Thymus (tissue), 11 donors: ENCODE results near the gene KCNMA1. TPM values are rescaled to one million over a fixed set of nuclear protein-coding genes. Genes with fewer than 3 reads are reported as not detected.

ENCODE experiments used
- DNase-seq, 9 donors: peaks; one replicate each; pipeline ENCODE4 v3.0.0-alpha.2; 2013; ENCODE audit warnings: low spot score in 9 of 9, low read depth in 6 of 9, missing footprints in 1 of 9
- H3K27ac ChIP-seq, 2 donors: one replicate each; pipeline ENCODE4 v1.5.1; 2013; ENCODE audit warnings: control low read depth in 1 of 2, low read depth in 1 of 2, low read length in 1 of 2, mild to moderate bottlenecking in 1 of 2, moderate library complexity in 1 of 2
- H3K27me3 ChIP-seq, 2 donors: one replicate each; pipeline ENCODE4 v1.5.1; 2013; ENCODE audit warnings: low read length in 1 of 2; ENCODE audit not compliant: control insufficient read depth in 2 of 2, insufficient read depth in 1 of 2
- H3K36me3 ChIP-seq, 2 donors: one replicate each; pipeline ENCODE4 v1.5.1; 2013; ENCODE audit warnings: low read length in 1 of 2, mild to moderate bottlenecking in 1 of 2, moderate library complexity in 1 of 2; ENCODE audit not compliant: control insufficient read depth in 2 of 2, insufficient read depth in 2 of 2
- H3K4me1 ChIP-seq, 2 donors: one replicate each; pipeline ENCODE4 v1.5.1; 2013; ENCODE audit warnings: low read length in 2 of 2; ENCODE audit not compliant: control insufficient read depth in 2 of 2, insufficient read depth in 2 of 2
- H3K4me3 ChIP-seq, 2 donors: one replicate each; pipeline ENCODE4 v1.5.1; 2013; ENCODE audit warnings: low read length in 2 of 2, control low read depth in 1 of 2, mild to moderate bottlenecking in 1 of 2
- H3K9me3 ChIP-seq, 2 donors: one replicate each; pipeline ENCODE4 v1.5.1; 2013; ENCODE audit warnings: low read length in 1 of 2, mild to moderate bottlenecking in 1 of 2; ENCODE audit not compliant: control insufficient read depth in 2 of 2, insufficient read depth in 1 of 2
- WGBS: extraction: QIAGEN DNeasy Blood & Tissue Kit; methylation state at CpG from one replicate; pipeline ENCODE4 v1.1.7; 2013; 5-methylcytosine and 5-hydroxymethylcytosine counted together
- polyA plus RNA-seq: library from polyadenylated mRNA; stranded (reverse); fragments of 200-250 nt; gene quantifications from one replicate; pipeline ENCODE4 v1.2.3, GENCODE V29; 2013
- total RNA-seq: library from RNA; stranded (reverse); fragments of 120-200 nt; gene quantifications from one replicate; pipeline ENCODE4 v1.2.4, GENCODE V29; 2013
- donor health status: healthy.

KCNMA1 gene
- total and polyA plus RNA-seq, 2 donors: 1.9 to 12.9 TPM

DNA sequence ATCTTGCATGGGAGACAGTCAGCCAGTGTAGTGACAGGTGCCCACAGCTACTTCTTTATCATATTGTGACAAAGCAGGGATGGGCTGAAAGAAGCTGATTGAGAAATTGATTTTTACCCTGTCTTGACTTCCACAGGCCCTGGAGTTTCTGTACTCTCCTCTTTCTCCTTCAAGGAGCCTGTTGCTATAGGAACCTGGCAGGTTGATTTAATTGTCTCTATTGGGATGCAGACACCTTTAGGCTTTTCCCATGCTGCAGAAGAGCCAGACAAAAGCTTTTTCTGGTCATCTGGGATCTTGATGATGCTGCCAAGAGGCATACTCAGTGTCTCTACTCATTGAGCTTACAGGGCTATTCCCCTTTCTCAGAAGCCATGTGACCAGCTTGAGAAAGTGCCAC, 754.8 kb downstream of the KCNMA1 start:
- Histone ChIP-seq H3K4me3 (no peak overlapping the region), H3K27ac (no peak overlapping the region), H3K27me3 (no peaks in the 10 kb centered on the region), H3K9me3 (no peaks in the 10 kb centered on the region), H3K4me1 (no peaks in the 10 kb centered on the region), H3K36me3 (no peaks in the 10 kb centered on the region)
- no peak for DNase-seq

DNA sequence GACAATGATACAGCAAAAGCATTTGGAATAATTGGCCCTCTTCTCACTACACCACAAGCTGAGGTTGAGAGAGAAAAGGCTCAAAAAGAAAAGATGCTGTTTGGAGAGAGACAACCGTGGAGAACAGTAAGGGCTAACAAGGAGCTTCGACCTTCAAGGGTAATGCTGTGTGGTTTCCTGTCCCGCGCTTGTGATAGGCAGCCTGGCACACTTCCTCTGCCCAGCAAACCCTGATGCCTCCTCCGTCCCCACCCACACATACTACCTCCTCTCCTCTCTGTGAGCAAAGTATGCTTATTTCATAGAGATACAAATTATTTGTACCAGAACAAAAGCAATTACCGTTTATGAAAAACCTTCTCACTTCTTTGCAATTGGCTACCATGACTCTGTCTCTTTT, 755.4 kb downstream of the KCNMA1 start:
- WGBS: 3% methylated on average over 6 of the region's 6 CpGs
- H3K27ac ChIP-seq: no peak overlapping the region

DNA sequence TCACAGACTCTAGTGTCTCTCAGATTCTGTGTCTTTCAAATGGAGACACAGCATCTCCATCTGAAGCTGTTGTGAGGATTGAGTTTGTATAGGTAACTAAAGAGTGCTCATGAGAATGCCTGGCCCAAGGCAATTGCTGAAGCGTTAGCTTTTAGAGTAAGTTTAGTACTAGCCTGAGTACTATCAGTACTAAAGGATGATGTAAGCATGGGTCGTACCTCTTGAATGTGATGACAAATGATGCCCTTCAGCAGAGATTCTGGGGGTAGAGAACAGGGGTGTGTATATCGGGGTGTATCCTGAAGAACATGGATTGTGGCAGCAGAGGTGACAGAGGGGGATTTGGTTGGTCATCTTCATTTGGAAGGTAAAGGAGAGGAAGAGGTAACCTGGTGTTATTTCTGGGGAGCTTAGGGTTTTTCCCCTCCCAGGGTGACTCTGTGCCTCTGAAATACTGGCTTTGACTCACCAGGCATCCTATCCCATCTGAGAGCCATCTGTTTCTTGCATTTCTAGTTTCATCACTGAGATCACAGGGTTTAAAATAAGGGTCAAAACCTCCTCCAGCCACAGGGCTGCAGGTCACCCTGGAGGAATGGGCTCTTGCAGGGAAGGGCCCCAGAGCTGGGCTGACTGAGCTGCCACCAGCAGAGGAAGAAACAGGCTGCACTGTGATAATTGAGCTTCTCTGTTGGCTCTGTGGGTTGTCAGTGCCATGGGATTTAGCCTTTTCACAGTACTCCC, 756.0 kb downstream of the KCNMA1 start:
- Histone ChIP-seq H3K4me3 (no peak overlapping the region), H3K27ac (no peak overlapping the region), H3K27me3 (no peaks in the 10 kb centered on the region), H3K9me3 (no peaks in the 10 kb centered on the region), H3K4me1 (no peaks in the 10 kb centered on the region), H3K36me3 (no peaks in the 10 kb centered on the region)
- WGBS: 96% methylated on average over 3 of the region's 3 CpGs
- DNase-seq: no peak

More for the DNA sequence above, 755.4 kb downstream of the KCNMA1 start:
- DNase-seq: peak in 2 of 9 donors; percentile 8 to 22
- H3K27me3 ChIP-seq: no peaks in the 10 kb centered on the region
- no peaks in the 10 kb centered on the region for H3K4me1 ChIP-seq
- H3K36me3 ChIP-seq: no peaks in the 10 kb centered on the region
- H3K9me3 ChIP-seq: no peaks in the 10 kb centered on the region
- H3K4me3 ChIP-seq: no peak overlapping the region

DNA sequence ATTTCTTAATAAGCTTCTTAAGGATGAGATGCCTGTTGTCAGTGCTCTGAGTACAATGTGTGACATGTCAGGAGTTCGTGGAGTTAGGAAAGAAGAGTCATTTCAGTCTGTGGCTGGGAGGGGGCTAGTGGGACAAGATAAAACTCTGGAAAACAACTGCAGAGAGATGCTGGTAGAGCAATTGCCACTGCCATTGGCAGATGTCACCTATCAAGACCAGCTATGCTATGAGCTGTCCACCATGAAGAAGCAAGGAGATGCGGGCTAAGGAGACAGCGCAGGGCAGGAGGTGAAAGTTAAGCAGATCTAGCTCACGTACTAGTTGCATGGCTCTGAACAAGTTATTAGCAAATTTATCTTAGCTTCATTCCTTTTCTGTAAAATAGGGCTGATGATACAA, 756.7 kb downstream of the KCNMA1 start:
- no peak for DNase-seq
- 93% methylated on average over 4 of the region's 4 CpGs for WGBS
- H3K9me3 ChIP-seq: no peaks in the 10 kb centered on the region

DNA sequence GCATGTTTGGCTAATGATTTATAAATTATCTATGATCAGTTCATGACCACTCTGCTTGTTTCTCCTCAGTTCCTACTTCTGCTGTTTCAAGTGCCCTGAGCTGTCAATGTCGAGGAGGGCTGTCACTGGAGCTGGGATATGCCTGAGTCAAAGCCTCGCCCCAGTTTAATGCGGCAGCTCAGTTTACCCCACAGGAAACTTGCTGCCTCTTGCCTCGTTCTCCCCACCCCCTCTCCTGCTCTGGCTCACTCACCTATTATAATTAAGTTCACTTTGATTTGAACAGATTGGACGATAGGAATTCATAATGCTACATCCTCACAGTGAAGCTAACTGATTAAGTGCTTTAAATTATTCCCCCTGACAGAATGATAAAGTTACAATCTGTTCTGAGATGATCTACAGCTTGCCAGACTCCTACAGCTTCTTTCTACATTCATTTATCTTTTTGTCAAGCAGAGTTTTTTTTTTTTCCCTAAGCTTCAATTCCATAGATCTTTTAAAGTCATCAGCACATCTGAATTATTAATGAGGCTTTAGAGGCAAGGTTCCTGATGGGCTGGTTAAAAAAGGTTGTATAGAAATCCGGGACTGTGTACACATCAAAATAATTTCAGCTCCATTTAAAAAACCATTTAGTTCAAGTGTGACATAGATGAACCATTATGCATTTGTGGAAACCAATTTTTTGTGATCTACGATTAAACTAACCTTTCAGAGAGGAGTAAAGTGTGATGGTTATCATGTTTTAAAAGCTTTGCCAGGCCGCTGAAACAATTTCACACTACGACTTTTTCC, 758.3 kb downstream of the KCNMA1 start:
- Histone ChIP-seq H3K27ac (no peak overlapping the region), H3K4me3 (no peak overlapping the region), H3K9me3 (no peaks in the 10 kb centered on the region), H3K27me3 (no peaks in the 10 kb centered on the region), H3K4me1 (no peaks in the 10 kb centered on the region), H3K36me3 (no peaks in the 10 kb centered on the region)
- no peak for DNase-seq
- WGBS: 86% methylated on average over 9 of the region's 9 CpGs

More for the DNA sequence above, 756.7 kb downstream of the KCNMA1 start:
- Histone ChIP-seq H3K4me1 (no peaks in the 10 kb centered on the region), H3K4me3 (no peak overlapping the region), H3K36me3 (no peaks in the 10 kb centered on the region), H3K27ac (no peak overlapping the region), H3K27me3 (no peaks in the 10 kb centered on the region)

DNA sequence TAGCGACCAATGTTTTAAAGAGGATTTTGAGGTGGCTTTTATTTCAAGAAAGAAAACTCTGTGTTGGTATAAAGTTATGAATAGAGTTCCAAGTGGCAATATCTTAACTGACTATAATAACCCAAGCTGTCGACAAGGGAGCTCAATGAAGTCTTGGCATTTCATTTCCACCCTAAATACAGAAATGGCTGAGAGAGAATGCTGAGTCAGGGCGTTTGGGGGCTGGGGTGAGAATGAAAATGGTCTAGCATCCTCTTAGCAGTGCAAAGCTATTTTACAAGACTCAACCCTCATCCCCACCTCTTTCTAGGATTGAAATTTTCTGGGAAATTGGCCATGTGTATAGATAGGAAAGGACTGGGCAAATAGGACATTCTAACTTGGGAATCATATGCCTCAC, 759.1 kb downstream of the KCNMA1 start:
- H3K9me3 ChIP-seq: no peaks in the 10 kb centered on the region
- H3K27ac ChIP-seq: no peak overlapping the region
- no peaks in the 10 kb centered on the region for H3K27me3 ChIP-seq
- no peaks in the 10 kb centered on the region for H3K4me1 ChIP-seq
- 64% methylated on average over 3 of the region's 3 CpGs for WGBS
- H3K4me3 ChIP-seq: no peak overlapping the region
- H3K36me3 ChIP-seq: no peaks in the 10 kb centered on the region
- DNase-seq: no peak

DNA sequence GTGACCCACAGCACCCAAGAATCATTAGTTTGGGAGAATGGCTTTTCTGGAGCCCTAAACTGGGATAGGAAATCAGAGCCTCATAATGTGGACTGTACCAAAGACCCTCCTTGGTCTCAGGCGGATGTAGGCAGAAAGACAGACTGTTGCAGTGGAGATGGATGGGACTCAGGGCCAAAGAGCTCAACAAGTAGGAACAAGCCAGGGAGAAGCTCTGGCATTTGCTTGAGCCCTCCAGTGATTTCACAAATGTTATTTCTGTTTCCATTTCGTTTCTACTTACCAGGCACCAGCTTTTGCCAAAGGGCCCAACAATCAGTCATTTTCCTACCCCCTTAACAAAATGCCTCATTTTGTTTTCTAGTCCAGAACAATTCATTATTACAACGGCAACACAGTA, 762.7 kb downstream of the KCNMA1 start:
- 90% methylated on average over 3 of the region's 3 CpGs for WGBS
- Histone ChIP-seq H3K9me3 (no peaks in the 10 kb centered on the region), H3K36me3 (no peaks in the 10 kb centered on the region), H3K27ac (no peak overlapping the region), H3K4me1 (no peaks in the 10 kb centered on the region), H3K27me3 (no peaks in the 10 kb centered on the region), H3K4me3 (no peak overlapping the region)
- no peak for DNase-seq

DNA sequence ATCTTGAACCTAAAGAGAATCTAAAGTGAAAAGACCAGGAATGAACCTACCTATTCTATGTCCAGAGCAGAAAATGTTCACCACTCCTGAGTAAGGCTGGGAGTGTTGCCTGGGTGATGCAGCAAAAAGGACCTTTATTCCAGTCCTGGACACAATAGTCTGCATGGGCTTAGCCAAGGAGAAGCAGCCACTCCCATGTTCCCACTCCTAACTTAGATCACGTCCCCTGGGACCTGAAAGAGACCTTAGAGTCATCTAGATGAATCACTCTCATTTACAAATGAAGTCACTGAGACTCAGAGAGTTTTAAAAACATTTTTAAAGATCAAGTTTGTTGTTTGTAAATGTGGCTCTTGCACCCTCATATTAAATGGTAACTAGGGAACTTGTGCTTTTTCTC, 763.4 kb downstream of the KCNMA1 start:
- H3K27me3 ChIP-seq: no peaks in the 10 kb centered on the region
- no peak overlapping the region for H3K27ac ChIP-seq
- no peaks in the 10 kb centered on the region for H3K4me1 ChIP-seq
- DNase-seq: no peak
- no peaks in the 10 kb centered on the region for H3K9me3 ChIP-seq
- H3K4me3 ChIP-seq: no peak overlapping the region
- 82% methylated on average over 1 of the region's 1 CpG for WGBS
- H3K36me3 ChIP-seq: no peaks in the 10 kb centered on the region

DNA sequence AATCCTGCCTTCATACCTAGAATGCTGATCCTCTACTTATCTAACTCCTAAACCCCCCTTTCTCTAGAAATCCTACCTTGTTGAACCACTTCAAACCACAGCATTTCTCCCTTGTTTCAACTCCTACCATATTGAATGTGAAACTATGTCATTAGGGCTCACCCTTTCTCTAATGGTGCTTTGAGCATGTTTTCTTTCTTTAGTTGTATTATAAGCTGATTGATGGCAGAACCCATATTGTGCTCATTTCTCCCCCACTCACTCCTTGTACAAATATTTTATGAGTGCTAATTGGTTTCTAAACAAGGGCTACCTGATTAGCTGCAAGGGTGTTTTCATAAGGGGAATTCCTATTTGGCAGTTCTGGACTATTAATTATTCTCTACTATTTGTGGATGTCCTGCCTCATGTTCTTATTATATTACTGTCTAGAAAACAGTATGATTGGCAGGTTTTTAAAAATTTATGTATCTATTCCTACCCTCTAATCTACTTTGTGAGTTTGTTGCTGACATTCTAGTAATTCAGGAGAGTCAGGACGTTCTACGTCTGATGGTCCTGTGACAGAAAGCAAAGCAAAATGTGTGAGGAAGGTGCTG, 765.8 kb downstream of the KCNMA1 start:
- no peaks in the 10 kb centered on the region for H3K36me3 ChIP-seq
- no peak for DNase-seq

More for the DNA sequence above, 765.8 kb downstream of the KCNMA1 start:
- Histone ChIP-seq H3K9me3 (no peaks in the 10 kb centered on the region), H3K27ac (no peak overlapping the region), H3K4me3 (no peak overlapping the region), H3K27me3 (no peaks in the 10 kb centered on the region), H3K4me1 (no peaks in the 10 kb centered on the region)
- 98% methylated on average over 2 of the region's 2 CpGs for WGBS
